NCI-H2227 treated with DMSO at 0.1 percent for 48 hours (cell line): ENCODE measurements around the gene RNF225.
"Not testable (repeated sequence)": the region's sequence is repeated elsewhere in the genome, so short reads cannot be mapped to it uniquely, and the experiment has no call there.

Source experiments
- DNase-seq: peaks from one replicate; lab custom pipeline; 2025; lab: John Stamatoyannopoulos, UW

Gene RNF225

DNA sequence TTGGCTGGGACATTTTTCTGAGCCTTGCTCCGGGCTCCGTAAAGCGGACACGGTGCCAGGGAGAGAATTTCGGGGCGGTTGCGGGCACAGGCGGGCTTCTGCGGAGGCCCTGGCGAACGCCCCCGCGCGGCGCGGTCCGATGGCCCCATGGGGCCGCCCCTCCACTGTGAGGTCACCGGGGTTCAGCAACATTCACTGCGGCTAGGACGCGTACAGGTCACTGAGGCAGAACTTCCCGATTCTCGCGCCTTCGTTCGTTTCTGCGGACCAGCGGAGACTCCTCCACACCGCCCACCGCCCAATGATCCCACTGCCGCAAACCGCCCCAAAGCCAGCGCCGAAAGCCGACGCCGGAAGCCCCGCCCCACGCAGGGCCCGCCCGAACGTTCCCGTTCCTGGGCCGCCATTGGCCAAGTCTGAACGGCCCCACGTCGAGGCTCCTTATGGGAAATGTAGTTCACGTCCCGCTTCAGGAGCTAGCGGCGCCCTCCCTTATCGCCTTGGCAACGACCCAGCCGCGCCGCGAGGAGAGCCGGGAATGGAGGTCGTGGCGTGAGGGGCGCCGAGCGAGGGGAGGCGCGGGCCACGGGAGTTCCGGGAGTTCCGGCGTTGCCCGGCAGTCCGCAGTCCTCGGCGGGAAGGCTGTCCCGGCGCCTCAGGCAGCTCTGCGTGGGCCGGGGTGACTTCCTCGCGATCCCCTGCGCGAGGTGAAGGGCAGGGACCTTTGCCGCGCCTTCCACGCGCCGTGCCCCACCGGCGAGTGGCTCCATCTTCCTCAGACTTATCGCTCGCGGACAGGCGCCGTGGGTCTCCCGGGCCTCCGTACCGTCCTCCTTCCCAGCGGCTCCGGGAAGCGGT lies 12.9 kb downstream of the RNF225 start, which contains the start of gene ZNF584:
Gene ZNF584 (plus strand): TSS at position 498 of the 858 bp plus-strand sequence. CDS start 499 bp downstream, outside the sequence.
- peak; percentile 100 for DNase-seq

DNA sequence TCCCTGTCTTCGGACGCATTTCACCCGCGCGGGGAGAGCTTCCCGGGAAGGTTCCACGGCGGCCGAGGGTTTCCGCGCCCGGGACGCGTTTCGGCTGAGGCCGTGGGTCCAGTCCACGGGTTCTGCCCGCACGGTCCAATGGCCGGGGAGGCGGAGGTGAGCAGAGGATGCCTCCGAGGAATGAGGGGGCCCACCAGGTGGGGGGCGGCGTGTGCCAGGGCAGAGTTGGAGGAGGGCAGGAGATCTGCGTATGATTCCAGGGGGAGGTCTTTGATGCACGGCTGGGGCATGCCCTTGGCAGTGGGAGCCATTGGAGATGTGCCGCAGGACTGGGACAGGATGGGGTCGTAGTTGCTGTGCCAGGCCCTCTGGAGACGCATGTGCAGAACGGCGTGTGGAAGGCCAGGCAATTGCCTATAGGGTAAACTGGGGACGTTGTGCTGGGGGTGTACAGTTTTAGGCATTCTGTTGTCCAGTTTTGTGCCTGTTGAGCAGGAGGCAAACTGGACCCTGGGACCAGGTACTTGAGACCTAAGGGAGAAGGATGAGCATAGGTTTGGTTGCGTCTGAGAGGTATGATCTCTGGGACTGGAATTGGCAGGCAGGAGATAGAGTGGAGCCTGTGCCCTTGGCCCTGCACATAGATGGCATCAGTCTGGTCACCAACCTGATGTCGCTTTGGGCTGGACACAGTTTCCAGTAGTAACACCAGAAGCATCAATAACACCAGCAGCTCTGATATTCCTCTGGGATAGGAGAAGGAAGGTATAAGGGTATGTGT lies 13.7 kb downstream of the RNF225 start:
- DNase-seq = peak; percentile 65

DNA sequence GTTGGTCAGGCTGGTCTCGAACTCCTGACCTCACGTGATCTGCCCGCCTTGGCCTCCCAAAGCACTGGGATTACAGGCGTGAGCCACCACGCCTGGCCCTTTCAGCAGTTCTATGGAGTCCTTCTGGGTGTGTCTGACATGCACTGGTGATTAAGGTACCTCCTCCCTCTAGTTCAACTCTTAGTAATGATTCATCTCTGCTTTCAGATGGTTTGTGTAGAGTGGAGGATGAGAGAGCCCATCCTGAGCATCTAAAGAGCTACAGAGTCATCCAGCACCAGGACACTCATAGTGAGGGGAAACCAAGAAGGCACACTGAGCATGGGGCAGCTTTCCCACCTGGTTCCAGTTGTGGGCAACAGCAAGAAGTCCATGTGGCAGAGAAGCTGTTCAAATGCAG lies 21.1 kb downstream of the RNF225 start:
- no peak for DNase-seq

DNA sequence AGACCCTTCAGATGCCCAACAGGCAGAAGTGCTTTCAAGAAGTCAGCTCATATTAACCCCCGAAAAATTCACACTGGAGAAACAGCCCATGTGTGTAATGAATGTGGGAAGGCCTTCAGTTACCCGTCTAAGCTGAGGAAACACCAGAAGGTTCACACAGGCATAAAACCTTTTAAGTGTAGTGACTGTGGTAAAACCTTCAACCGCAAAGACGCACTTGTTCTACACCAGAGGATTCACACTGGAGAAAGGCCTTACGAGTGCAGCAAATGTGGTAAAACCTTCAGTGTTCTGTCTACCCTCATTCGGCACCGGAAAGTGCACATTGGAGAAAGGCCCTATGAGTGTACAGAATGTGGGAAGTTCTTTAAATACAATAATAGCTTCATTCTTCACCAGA lies 21.6 kb downstream of the RNF225 start:
- DNase-seq = no peak

DNA sequence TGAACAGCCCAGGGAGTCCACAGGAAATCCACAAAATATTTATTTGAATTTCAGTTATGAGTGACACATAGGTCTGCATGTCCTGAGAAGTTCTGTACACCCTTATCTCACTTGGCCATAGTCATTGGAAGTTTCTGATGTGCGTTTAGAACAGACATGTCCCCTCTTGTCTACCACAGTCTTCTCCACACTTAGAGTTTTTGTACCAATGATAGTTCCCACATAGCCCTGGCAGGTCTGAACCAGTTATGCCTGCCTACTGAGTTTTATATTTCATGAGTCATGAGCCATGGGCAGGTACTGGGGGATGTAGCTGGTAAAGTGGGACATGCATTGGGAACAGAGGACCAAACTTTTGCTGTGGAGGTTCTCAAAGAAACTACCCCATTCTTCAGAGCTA lies 33.2 kb downstream of the RNF225 start:
- no peak for DNase-seq

DNA sequence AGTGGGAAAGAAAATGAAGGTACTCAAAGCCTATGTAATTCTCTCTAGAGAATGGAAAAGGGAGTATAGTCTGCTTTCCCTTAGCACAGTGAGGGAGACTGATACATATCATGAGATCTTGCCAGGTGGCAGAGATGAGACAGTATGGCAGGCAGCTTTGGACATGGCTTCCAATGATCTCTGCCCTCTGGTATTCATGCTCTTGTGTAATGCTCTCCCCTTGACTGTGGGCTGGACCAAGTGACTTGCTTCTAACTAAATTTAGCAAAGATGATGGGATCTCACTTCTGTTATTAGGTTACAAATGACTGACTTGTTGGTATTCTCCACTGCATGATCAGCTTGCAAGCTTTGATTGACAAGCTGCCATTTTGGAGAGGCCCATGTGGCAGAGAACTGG lies 34.3 kb downstream of the RNF225 start:
- DNase-seq = no peak

DNA sequence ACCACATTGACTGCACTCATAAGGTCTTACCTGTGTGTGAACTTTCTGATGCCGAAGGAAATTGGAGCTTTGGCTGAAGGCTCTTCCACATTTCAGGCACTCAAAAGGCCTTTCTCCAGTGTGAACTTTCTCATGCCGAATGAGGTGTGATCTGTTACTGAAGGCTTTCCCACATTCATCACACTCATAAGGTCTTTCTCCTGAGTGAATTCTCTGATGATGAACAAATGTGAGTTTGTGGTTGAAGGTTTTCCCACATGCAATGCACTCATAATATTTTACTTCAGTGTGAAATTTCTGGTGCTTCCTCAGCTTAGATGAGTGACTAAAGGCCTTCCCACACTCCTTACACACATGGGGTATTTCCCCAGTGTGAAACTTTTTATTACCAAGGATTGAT lies 38.8 kb downstream of the RNF225 start:
- DNase-seq = no peak

DNA sequence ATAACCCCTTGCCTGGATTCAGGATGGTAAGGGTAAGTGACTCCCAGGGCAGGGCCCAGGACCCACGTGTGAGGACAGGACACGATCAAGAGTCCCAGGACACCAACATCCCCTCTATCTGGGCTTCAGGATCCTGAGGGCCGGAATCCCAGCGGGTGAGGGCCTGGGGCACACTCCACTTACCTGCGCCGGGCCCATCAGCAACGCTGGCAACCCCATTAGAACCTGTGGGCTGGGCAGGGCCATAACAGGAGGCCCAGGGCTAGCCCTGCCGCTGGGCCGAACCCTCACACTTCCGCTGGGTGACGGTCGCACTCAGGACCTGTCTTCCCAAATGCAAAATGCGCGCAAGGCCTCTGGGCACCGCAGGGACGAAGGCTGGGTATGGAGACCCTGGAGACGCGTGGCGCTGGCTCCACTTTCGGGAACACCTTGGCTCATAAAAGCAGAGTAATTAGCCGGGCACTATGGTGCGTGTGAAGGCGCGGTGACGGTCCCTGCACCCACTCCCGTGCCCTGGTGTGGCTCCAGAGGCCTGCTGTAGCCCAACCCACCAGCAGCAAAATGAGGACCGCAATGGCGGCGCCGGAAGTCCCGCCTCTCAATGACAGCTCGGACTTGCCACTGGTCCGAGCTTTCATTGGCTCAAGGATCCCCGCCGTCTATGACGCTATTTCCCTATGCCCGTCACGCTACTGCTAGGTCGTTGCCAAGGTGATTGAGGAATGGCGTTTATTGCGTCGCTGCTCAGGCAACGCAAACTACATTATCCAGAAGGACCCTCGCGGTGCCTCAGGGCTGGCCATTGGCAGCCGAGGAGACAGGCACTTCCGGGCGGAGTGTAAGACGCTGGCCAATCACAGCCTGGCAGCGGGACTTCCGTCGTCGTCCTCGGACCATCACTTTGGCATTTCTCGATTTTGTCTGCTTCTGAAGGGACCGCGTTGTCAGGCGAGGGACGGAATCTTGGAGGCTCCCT lies 44.4 kb downstream of the RNF225 start, which contains the start of gene ZNF132:
Gene ZNF132 (minus strand): TSS at position 578 of the 979 bp plus-strand sequence. CDS start 332 bp downstream, at position 246.
- peak; percentile 91 for DNase-seq

DNA sequence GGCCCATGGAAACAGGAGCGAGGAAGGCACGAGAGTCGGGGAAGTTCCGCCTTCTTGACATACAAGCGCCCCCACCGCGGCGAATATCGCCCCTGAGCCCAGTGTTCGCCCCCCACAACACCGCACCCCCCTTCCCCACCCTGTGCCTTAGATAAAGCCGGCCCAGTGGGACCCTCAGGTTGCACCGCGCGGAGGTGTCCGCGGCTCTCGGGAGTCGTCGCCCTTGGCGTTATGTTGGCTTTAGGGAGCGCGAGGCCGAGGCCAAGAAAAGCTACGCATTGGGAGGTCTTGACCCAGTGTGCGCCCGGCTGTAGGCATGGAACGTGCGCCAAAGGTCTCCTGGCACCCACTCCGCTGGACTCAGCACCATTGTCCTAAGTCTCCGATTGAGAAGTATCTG lies 45.1 kb downstream of the RNF225 start:
- DNase-seq = no peak

DNA sequence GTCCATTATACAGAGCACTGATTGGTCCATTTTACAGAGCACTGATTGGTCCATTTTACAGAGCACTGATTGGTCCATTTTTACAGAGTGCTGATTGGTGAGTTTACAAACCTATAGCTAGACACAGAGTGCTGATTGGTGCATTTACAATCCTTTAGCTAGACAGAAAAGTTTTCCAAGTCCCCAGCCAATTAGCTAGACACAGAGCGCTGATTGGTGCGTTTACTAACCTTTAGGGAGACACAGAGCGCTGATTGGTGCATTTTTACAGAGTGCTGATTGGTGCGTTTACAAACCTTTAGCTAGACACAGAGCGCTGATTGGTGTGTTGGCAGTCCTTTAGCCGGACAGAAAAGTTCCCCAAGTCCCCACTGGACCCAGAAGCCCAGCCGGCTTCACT lies 47.5 kb downstream of the RNF225 start:
- not testable (repeated sequence) for DNase-seq
